OCI-LY7 (cell line): ENCODE measurements around the gene CCDC178.

Source experiments
- EZH2phosphoT487 ChIP-seq: fragments of 200-600 bp; sonication (generic); IDR thresholded peaks from 2 replicates; pipeline ENCODE4 v1.6.1; 2018; ENCODE audit warnings: low read depth, borderline replicate concordance, mild to moderate bottlenecking, mixed run types, antibody characterized with exemption, low read length, moderate library complexity, mixed read lengths
- TF ChIP-seq, protein P1 (sequence below): fragments of 200-600 bp; sonication (generic); conservative IDR thresholded peaks from 2 replicates; pipeline ENCODE4 v1.5.1; 2014; ENCODE audit warnings: mild to moderate bottlenecking, antibody characterized with exemption, low read length, moderate library complexity, mixed read lengths

DNA sequence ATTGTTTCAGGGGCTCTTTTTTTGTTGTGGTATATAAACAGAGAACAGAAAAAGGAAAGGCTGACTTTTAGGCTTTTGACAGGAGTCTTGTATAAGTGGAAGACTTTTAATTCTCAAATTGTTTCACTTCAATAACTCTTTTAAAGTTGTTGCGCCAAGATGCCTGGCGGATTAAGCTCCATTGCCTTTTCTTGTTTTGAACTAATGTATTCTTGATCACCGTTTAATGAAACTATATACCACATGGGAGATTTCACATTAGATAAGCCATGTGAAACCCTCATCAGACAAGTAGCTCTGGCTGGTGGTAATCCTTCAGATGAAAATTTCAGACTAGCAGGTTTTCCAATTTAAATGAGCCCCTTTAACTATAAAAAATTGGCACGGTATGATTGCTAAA, 257.4 kb downstream of the CCDC178 start:
- TF ChIP-seq, protein P1, sequence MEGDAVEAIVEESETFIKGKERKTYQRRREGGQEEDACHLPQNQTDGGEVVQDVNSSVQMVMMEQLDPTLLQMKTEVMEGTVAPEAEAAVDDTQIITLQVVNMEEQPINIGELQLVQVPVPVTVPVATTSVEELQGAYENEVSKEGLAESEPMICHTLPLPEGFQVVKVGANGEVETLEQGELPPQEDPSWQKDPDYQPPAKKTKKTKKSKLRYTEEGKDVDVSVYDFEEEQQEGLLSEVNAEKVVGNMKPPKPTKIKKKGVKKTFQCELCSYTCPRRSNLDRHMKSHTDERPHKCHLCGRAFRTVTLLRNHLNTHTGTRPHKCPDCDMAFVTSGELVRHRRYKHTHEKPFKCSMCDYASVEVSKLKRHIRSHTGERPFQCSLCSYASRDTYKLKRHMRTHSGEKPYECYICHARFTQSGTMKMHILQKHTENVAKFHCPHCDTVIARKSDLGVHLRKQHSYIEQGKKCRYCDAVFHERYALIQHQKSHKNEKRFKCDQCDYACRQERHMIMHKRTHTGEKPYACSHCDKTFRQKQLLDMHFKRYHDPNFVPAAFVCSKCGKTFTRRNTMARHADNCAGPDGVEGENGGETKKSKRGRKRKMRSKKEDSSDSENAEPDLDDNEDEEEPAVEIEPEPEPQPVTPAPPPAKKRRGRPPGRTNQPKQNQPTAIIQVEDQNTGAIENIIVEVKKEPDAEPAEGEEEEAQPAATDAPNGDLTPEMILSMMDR = no peak
- no peak for TF ChIP-seq EZH2phosphoT487
